HG02610 (cell line): ENCODE data around the gene EID3.

Experiments used
- ATAC-seq: cut with Tn5 transposase; IDR thresholded peaks from one replicate; pipeline ENCODE4 v1.9.1; 2021; ENCODE audit warnings: mild to moderate bottlenecking, moderate library complexity; ENCODE audit not compliant: unreplicated experiment

Gene EID3

DNA sequence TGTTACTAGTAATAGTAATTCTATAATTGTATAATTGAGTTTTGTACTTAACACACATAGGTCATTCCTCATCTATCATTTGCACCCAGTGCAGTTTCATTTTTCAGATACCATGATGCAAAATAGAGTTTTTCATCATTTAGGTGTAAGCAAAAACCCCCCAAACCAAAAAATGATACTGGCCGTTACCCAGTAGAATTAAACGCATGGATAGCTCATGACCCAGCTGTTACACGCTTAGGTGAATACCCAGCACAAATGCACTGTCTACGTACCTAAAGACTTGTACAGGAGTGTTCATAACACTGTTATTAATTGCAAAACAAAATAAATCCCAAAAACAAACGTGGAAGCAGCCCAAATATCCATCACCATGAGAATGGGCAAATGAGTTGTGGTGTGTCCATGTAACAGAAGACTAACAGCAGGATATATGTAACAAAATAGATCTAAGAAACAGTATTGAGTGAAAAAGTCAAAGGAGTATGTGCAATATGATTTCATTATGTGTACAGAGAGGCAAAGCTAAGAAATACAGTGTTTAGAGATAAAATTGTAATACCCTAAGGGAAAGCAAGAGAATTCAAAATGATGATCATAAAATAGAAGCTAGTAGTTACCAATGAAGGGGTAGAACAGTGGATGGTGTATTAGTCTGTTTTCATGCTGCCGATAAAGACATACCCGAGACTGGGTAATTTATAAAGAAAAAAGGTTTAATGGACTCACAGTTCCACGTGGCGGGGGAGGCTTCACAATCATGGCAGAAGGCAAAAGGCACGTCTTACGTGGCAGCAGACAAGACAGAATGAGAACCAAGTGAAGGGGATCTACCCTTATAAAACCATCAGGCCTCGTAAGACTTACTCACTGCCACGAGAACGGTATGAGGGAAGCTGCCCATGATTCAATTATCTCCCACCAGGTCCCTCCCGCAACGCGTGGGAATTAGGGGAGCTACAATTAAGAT, 49.8 kb downstream of the EID3 start:
- ATAC-seq, result no peak

- ATAC-seq, result no peak
Measured at GRCh38 chr12:104354167-104354867, 50.8 kb downstream of the EID3 start.
